OCI-M2 (cell line): ENCODE data around the gene EAF1.
"Not testable (repeated sequence)": the region's sequence is repeated elsewhere in the genome, so short reads cannot be mapped to it uniquely, and the experiment has no call there.

Experiments used
- DNase-seq: peaks from one replicate; lab custom pipeline; 2025; ENCODE audit not compliant: unreplicated experiment; lab: John Stamatoyannopoulos, UW

EAF1 gene

DNA sequence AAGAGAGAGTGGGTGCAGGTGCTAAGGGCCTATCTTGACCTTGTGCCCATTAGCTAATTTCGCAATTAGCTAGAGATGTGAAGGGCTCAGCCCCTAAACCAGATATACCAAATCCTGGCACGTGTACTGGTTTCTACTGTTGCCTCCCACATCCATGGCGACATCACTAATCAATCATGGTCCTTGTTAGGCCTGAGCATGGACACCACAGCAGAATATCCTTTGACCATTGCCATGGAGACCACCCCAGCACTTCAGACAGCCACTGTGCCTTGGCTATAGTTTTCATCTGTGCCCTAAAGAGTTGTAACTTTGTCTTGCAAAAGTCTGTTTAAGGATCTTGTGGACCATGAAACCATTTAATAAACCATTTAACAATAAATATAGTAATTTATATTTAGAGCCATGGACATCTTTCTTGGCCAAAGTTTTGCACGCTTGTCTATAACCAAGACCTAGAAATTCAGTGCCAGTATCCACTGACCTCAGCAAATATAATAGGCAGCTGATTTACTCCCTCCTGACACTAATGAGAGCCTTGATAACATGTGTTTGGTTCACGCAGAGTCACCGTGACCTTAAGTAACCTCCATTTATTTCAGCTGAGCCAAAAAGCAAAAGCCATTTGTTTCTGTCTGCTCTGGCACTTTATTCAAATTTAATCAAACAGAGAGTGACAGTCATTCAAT, 50.7 kb downstream of the EAF1 start:
- DNase-seq: no peak

DNA sequence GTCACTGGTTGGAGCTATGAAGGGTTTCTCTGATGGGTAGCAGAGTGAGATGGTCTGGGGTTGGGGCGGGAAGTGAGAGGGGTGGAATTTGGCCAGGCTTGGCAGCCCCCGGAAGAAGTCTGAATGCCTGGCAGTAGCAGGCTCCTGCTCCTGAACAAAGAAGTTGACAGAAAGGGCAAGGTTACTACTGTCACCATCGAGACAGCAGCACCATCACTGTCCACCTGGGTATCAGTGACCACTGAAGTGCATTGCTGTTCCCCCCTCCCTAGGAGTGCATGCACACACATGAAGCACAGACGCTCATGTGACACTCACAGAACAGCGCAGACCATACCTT, 51.2 kb downstream of the EAF1 start:
- no peak for DNase-seq

DNA sequence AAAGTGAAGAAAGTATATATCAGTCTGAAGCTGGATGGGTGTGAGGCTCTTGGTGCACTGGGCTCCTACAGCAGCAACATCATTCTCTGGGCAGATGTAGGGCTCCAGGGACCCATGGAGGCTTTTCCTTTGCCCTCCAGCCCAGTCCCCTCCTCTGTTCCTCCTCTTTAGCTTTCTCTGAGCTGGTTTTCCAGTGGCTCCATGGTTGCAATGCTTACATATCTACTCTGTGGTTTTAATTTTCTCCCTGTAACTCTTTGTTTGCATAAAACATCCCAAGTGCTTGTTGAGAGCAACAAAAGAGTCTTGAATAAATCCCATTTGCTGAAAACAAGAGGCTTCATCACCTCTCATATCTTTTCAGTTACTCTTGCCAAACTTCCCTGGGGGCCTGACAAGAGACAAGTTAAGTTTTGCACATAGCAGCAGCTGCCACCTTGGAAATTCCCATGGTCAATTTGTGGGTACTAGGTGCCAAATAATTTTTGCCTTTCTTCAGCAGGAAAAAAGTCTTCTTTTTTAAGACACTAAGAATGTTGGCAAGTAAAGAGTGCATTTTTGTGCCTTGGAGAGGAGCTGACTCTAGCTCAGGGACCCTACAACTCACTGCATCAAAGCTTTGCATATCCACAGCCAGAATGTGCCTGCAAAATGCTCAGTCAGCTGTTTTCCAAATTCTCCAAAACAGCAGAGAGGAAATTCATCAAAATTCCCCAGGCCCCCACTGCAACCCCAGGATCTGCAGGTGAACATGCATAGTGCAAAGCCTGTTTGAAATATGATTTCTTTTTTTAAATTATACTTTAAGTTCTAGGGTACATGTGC, 52.2 kb downstream of the EAF1 start:
- no peak for DNase-seq

DNA sequence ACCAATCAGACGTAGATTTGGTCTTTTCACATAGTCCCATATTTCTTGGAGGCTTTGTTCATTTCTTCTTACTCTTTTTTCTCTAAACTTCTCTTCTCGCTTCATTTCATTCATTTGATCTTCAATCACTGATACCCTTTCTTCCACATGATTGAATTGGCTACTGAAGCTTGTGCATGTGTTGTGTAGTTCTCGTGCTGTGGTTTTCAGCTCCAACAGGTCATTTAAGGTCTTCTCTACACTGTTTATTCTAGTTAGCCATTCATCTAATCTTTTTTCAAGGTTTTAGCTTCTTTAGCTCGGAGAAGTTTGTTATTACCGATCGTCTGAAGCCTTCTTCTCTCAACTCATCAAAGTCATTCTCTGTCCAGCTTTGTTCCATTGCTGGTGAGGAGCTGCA, 57.2 kb downstream of the EAF1 start:
- DNase-seq: not testable (repeated sequence)

DNA sequence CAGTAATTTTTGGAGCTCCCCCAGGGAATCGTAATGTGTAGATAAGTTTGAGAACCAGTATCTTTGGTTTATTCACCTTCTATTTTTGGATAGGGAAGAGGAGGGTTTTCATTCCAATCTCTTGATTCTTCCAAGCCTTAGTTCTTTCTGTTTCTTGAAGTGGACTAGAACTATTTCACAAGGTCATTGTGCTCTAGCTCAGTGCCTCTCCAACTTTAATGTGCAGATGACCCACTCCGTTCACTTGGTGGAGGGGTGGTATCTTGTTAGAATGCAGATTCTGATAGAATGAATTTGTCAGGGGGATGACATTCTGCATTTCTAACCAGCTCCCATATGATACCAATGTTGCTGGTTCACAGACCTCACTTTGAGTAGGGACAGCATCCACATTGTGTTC, 58.6 kb downstream of the EAF1 start:
- no peak for DNase-seq

DNA sequence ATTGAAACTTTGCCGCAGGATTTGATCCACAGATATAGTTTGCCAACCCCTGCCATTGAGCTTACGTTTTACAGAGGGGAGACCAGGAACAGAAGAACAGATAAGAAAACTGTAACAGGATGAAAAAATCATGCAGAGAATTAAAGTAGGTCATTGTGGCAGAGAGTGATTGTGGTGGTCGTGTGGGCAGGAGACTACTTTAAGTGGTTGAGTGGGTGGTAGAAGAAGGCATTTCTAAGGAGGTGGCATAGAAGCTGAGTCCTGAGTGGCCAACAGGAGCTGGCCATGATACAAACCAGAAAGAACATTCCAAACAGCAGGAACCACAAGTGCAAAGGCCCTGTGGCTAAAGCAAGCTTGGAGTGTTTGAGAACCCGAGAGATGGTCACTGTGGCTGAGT, 59.6 kb downstream of the EAF1 start:
- no peak for DNase-seq

DNA sequence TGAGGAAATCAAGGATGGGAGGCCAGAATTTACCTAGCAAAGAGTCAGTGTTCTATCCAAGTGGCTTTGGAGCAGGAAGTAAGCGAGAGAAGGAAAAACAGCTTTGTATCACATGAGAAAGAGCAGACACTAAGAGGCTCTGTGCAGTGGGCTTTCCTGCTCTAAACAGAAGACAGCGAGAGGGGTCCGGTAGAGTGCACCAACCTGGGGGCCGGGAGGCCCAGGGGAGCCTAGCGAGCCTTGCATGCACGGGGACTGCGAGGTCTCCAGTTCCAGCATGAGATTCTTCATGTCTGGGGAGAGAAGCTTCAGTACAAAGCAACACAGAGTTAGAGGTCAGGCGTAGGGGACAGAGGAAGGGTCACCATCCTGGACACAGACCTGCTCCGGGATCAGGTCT, 60.6 kb downstream of the EAF1 start:
- DNase-seq: no peak

DNA sequence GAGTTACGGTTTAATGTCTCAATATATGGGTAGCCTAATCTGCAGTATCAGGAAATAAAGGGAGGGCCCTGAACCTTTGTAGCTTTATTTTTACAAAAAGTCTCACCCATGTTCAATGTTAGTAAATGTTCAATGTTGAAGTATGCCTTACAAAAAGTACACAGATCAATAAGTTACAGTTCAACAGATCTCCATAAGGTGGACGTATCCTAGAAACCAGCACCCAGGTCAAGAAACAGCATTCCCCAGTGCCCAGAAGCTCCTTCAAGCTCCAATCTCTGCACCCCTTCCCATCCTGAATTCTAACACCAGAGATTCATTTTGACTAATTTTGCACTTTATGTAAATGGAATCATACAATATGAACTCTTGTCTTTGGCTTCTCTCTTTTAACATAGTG, 62.8 kb downstream of the EAF1 start:
- DNase-seq: no peak

DNA sequence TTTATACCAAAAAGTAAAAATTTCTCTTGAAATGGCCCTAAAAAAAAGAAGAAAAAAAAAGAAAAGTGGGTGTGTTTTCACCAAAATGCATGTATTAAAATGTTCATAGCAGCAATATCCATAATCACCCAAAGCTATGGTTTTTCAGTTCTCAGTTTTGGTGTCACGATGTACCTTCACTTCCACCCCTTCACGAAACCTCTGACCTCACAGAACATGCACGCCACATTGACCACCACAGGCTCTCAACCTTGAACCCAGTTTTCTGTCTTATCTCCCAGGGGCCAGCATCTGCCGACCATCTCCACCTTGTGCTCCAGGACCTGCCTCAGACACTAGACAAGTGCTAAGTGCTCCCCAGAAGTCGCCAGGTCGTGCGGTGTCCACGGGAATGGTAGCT, 63.7 kb downstream of the EAF1 start:
- DNase-seq: no peak
